ENCODE results near the gene CGB5.

DNA sequence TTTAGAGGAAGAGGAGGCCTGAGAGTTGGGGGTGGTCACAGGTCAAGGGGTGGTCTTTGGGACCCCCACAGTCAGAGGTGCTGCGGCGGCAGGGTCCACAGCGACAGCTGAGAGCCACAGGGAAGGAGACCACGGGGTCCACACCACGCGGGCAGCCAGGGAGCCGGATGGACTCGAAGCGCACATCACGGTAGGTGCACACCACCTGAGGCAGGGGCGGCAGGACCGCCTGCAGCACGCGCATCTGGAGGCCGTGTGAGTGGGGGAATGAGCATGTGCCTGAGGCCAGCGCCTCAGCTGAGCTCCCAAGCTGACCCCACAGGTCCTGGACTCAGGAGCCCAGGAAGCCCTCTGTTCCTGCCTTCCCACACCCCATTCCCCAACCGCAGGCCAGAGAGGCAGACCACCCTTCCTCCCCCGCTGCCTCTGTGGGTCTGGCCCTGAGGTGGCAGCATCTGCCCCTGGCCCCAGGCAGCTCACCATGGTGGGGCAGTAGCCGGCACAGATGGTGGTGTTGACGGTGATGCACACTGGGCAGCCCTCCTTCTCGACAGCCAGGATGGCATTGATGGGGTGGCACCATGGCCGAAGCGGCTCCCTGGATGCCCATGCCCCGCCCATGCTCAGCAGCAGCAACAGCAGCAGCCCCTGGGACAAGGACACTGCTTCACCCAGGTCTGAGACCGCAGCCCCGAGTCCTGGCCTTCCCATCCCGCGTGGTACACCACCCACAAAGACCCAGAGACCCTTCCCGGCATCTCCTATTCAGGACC lies 27.4 kb upstream of the CGB5 start:
- TF ChIP-seq, protein P1, sequence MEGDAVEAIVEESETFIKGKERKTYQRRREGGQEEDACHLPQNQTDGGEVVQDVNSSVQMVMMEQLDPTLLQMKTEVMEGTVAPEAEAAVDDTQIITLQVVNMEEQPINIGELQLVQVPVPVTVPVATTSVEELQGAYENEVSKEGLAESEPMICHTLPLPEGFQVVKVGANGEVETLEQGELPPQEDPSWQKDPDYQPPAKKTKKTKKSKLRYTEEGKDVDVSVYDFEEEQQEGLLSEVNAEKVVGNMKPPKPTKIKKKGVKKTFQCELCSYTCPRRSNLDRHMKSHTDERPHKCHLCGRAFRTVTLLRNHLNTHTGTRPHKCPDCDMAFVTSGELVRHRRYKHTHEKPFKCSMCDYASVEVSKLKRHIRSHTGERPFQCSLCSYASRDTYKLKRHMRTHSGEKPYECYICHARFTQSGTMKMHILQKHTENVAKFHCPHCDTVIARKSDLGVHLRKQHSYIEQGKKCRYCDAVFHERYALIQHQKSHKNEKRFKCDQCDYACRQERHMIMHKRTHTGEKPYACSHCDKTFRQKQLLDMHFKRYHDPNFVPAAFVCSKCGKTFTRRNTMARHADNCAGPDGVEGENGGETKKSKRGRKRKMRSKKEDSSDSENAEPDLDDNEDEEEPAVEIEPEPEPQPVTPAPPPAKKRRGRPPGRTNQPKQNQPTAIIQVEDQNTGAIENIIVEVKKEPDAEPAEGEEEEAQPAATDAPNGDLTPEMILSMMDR (conservative IDR thresholded peaks at IDR 0.05 in 1 of 2, IDR thresholded peaks at IDR 0.05 in 1 of 2; ENCODE audit: extremely low read depth in 1 of 2, insufficient read depth in 1 of 2, low read depth in 1 of 2, low read length in 2 of 2), result no peak
- TF ChIP-seq EZH2 (IDR thresholded peaks at IDR 0.05; ENCODE audit: borderline replicate concordance, low read length), result no peak

Measured in mammary epithelial cell (primary cell).